PC-9 (cell line): ENCODE results near the gene PTPRA. TPM values are rescaled to one million over a fixed set of nuclear protein-coding genes. Genes with fewer than 3 reads are reported as not detected.

Experiments
- BruUV-seq: library from RNA; stranded (reverse); fragments of 400-500 nt; replicated peaks from 2 replicates; lab custom pipeline; 2021; lab: Mats Ljungman, UMichigan
- CTCF ChIA-PET: fragments of 300-600 bp; sonication (Branson Sonifier 250); formaldehyde crosslinking; loops from one replicate; lab custom pipeline; 2022; ENCODE audit warnings: antibody characterized with exemption; lab: Charles Lee
- POLR2A ChIA-PET: fragments of 300-600 bp; sonication (Branson Sonifier 250); formaldehyde crosslinking; loops from one replicate; lab custom pipeline; 2022; ENCODE audit warnings: antibody characterized with exemption; ENCODE audit not compliant: unreplicated experiment; lab: Charles Lee
- DNase-seq, 2 experiments: peaks; one replicate each; pipeline versions ENCODE4 v3.0.0 to v3.0.0-alpha.2; 2015 to 2022; ENCODE audit warnings: mixed read lengths in 1 of 2
- H2AFZ ChIP-seq: fragments of 200-600 bp; sonication (generic); 2 replicates; pipeline ENCODE4 v1.8.1; 2017; ENCODE audit warnings: antibody characterized with exemption
- H3F3A ChIP-seq: fragments of 200-600 bp; sonication (generic); 2 replicates; pipeline ENCODE4 v1.8.1; 2017; ENCODE audit warnings: antibody characterized with exemption, mild to moderate bottlenecking, low read depth; ENCODE audit not compliant: insufficient read depth
- H3K27ac ChIP-seq: fragments of 200-600 bp; sonication (generic); 2 replicates; pipeline ENCODE4 v1.6.1; 2016; ENCODE audit warnings: mixed run types
- H3K27me3 ChIP-seq: fragments of 200-600 bp; sonication (generic); 2 replicates; pipeline ENCODE4 v1.6.1; 2016; ENCODE audit warnings: low read depth, mixed run types; ENCODE audit not compliant: insufficient read depth
- H3K36me3 ChIP-seq: fragments of 200-600 bp; sonication (generic); 2 replicates; pipeline ENCODE4 v1.6.1; 2016; ENCODE audit warnings: low read depth, mixed run types
- H3K4me1 ChIP-seq: fragments of 200-600 bp; sonication (generic); replicated peaks from 2 replicates; pipeline ENCODE4 v1.6.1; 2016; ENCODE audit warnings: mixed run types; ENCODE audit not compliant: insufficient read depth
- H3K4me2 ChIP-seq: fragments of 200-600 bp; sonication (generic); 2 replicates; pipeline ENCODE4 v1.6.1; 2017; ENCODE audit warnings: mixed run types
- H3K4me3 ChIP-seq: fragments of 200-600 bp; sonication (generic); 2 replicates; pipeline ENCODE4 v1.6.1; 2016; ENCODE audit warnings: mixed run types
- H3K79me2 ChIP-seq: fragments of 200-600 bp; sonication (generic); 2 replicates; pipeline ENCODE4 v1.6.1; 2017; ENCODE audit warnings: low read depth, mixed run types
- H3K9me2 ChIP-seq: fragments of 200-600 bp; sonication (generic); 2 replicates; pipeline ENCODE4 v1.8.1; 2017; ENCODE audit warnings: mild to moderate bottlenecking; ENCODE audit not compliant: insufficient read depth
- H3K9me3 ChIP-seq: fragments of 200-600 bp; sonication (generic); 2 replicates; pipeline ENCODE4 v1.8.1; 2016; ENCODE audit warnings: low read depth; ENCODE audit not compliant: insufficient read depth
- H4K20me1 ChIP-seq: fragments of 200-600 bp; sonication (generic); 2 replicates; pipeline ENCODE4 v1.8.1; 2017; ENCODE audit not compliant: insufficient read depth
- EZH2 ChIP-seq: fragments of 200-600 bp; sonication (generic); IDR thresholded peaks from 2 replicates; pipeline ENCODE4 v1.8.0; 2017; ENCODE audit warnings: antibody characterized with exemption, low read depth
- intact Hi-C: fragments of 100-400 bp; cut with micrococcal nuclease; formaldehyde crosslinking; loops from one replicate; pipeline ENCODE4 v1.10.0; 2022; ENCODE audit not compliant: unreplicated experiment
- total RNA-seq: library from RNA; stranded (reverse); gene quantifications from 2 replicates; pipeline ENCODE4 v1.2.3, GENCODE V29; 2021
- TF ChIP-seq, protein P1 (sequence below): fragments of 200-600 bp; sonication (generic); conservative IDR thresholded peaks from 2 replicates; pipeline ENCODE4 v1.6.1; 2017; ENCODE audit warnings: mixed run types, antibody characterized with exemption, mild to moderate bottlenecking, moderate library complexity

PTPRA gene
- total RNA-seq, 1 experiment from 2014 or later, result 48.8 TPM

DNA sequence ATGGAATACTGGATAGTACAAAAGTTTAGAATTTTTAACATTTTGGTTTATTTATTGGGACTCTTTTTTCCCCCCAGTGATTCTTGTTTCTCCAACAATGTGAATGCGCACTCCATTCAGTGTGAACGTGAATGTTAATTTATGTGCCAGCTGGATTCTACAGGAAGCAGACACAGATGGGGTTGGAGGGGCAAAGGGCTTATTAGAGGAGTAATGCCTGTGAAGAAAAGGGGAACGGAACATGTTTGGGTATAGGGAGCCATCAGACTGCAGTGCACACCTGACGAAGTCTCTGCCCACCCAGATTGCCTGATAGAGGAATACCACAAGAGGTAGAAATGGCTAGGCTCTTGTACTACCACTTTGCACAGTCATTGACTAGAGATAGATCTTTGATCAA, 48.2 kb downstream of the PTPRA start:
- peaks cover 9% of the 10 kb centered on the region for H3K79me2 ChIP-seq
- H3K27ac ChIP-seq, result no peak overlapping the region
- intact Hi-C loops, result no loop called here
- H4K20me1 ChIP-seq, result no peaks in the 10 kb centered on the region
- no peak overlapping the region for H2AFZ ChIP-seq
- H3K4me3 ChIP-seq, result no peak overlapping the region
- DNase-seq, result no peak
- ChIA-PET CTCF (no interaction called here), POLR2A (no interaction called here)
- TF ChIP-seq, protein P1, sequence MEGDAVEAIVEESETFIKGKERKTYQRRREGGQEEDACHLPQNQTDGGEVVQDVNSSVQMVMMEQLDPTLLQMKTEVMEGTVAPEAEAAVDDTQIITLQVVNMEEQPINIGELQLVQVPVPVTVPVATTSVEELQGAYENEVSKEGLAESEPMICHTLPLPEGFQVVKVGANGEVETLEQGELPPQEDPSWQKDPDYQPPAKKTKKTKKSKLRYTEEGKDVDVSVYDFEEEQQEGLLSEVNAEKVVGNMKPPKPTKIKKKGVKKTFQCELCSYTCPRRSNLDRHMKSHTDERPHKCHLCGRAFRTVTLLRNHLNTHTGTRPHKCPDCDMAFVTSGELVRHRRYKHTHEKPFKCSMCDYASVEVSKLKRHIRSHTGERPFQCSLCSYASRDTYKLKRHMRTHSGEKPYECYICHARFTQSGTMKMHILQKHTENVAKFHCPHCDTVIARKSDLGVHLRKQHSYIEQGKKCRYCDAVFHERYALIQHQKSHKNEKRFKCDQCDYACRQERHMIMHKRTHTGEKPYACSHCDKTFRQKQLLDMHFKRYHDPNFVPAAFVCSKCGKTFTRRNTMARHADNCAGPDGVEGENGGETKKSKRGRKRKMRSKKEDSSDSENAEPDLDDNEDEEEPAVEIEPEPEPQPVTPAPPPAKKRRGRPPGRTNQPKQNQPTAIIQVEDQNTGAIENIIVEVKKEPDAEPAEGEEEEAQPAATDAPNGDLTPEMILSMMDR, result no peak
- no peak for TF ChIP-seq EZH2
- 0 out of 2 replicates have a peak, but pooled peaks cover 4% of the 10 kb centered on the region for H3K36me3 ChIP-seq
- H3K9me3 ChIP-seq, result no peaks in the 10 kb centered on the region
- H3F3A ChIP-seq, result no peaks in the 10 kb centered on the region
- H3K4me2 ChIP-seq, result no peak overlapping the region
- H3K27me3 ChIP-seq, result no peaks in the 10 kb centered on the region
- H3K4me1 ChIP-seq, result peaks cover 24% of the 10 kb centered on the region
- no peaks in the 10 kb centered on the region for H3K9me2 ChIP-seq
- no TSS peak for BruUV-seq

DNA sequence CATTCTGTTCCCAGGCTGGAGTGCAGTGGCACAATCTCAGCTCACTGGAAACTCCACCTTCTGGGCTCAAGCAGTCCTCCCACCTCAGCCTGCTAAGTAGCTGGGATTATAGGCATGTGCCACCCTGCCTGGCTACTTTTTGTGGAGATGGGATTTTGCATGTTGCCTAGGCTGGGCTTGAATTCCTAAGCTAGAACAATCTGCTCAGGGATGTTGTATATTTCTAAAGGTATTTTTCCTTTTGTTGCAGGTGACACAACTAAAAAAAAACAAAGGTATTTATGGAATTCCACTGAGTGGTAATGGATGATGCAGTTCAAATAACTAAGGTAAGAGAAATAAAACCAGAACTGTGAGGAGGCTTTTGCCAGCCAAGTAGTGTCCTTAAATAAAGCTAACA, 49.7 kb downstream of the PTPRA start:
- BruUV-seq, result no TSS peak
- Histone ChIP-seq H3K4me3 (no peak overlapping the region), H3K27me3 (no peaks in the 10 kb centered on the region), H2AFZ (no peak overlapping the region), H3K9me3 (no peaks in the 10 kb centered on the region), H3K4me2 (no peak overlapping the region), H3K4me1 (peaks cover 24% of the 10 kb centered on the region), H3K9me2 (no peaks in the 10 kb centered on the region), H3F3A (no peaks in the 10 kb centered on the region), H3K36me3 (0 out of 2 replicates have a peak, but pooled peaks cover 4% of the 10 kb centered on the region), H3K79me2 (peaks cover 9% of the 10 kb centered on the region), H3K27ac (peak overlapping the region; percentile 12; the same call in 1 of the 2 replicates), H4K20me1 (no peaks in the 10 kb centered on the region)
- no peak for TF ChIP-seq EZH2
- TF ChIP-seq, protein P1, result no peak
- ChIA-PET CTCF (interaction anchor here (0.6 kb wide), 1 partner anchor 260 kb away, joined by 3 read pairs; no protein-coding TSS in a partner anchor), POLR2A (interaction anchor here (0.6 to 0.8 kb wide), 5 partner anchors 279 to 1422 kb away, joined by 4 to 28 read pairs (median 6); partner anchors contain the start of gene SNRPB)
- intact Hi-C loops, result no loop called here
- peak; percentile 56 to 68 for DNase-seq

DNA sequence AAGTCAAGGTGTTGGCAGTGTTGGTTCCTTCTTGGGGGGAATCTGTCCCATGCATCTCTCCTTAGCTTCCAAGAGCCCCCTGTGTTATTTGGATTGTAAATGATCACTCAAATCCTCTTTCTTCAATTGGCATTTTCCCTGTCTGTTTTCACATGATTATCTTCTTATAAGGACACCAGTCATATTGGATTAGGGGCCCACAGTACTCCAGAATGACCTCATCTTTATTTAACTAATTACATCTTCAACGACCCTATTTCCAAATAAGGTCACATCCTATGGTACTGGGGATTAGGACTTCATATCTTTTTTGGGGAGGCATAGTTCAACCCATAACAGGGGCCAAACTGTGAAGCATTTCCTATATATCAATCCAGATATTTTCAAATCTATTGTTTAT, 57.3 kb downstream of the PTPRA start:
- Histone ChIP-seq H4K20me1 (no peaks in the 10 kb centered on the region; the same call in 1 of the 2 replicates), H3K4me1 (no peaks in the 10 kb centered on the region), H3K4me2 (no peak overlapping the region), H3K79me2 (no peaks in the 10 kb centered on the region), H3K27ac (no peak overlapping the region), H3K36me3 (no peaks in the 10 kb centered on the region), H2AFZ (no peak overlapping the region), H3K4me3 (no peak overlapping the region), H3K27me3 (no peaks in the 10 kb centered on the region), H3K9me2 (no peaks in the 10 kb centered on the region), H3K9me3 (no peaks in the 10 kb centered on the region), H3F3A (no peaks in the 10 kb centered on the region)
- intact Hi-C loops, result no loop called here
- BruUV-seq, result no TSS peak
- TF ChIP-seq, protein P1, result no peak
- no peak for TF ChIP-seq EZH2
- no peak for DNase-seq
- ChIA-PET POLR2A (no interaction called here), CTCF (no interaction called here)
